Measurements from ENCODE around the gene HS3ST5.

HS3ST5 gene

GRCh38 chr6:114284281-114284680 is 58.5 kb downstream of the HS3ST5 start:
- DNase-seq (ENCODE audit: low read depth), result peak; percentile 50
- no peak for TF ChIP-seq CTCF (conservative IDR thresholded peaks at IDR 0.05; ENCODE audit: control insufficient read depth, insufficient read depth, low read depth, low read length)
- H3K4me3 ChIP-seq (ENCODE audit: control insufficient read depth, low read depth, low read length), result no peak overlapping the region

GRCh38 chr6:114282292-114282691 is 60.5 kb downstream of the HS3ST5 start:
- H3K4me3 ChIP-seq (ENCODE audit: control insufficient read depth, low read depth, low read length), result no peak overlapping the region
- no peak for DNase-seq (ENCODE audit: low read depth)
- TF ChIP-seq CTCF (conservative IDR thresholded peaks at IDR 0.05; ENCODE audit: control insufficient read depth, insufficient read depth, low read depth, low read length), result no peak

- no peak for DNase-seq (ENCODE audit: low read depth)
- no peak for TF ChIP-seq CTCF (conservative IDR thresholded peaks at IDR 0.05; ENCODE audit: control insufficient read depth, insufficient read depth, low read depth, low read length)
Observed at GRCh38 chr6:114281496-114281895, 61.3 kb downstream of the HS3ST5 start.

GRCh38 chr6:114280239-114280982 is 62.4 kb downstream of the HS3ST5 start:
- H3K4me3 ChIP-seq (ENCODE audit: control insufficient read depth, low read depth, low read length), result no peak overlapping the region
- DNase-seq (ENCODE audit: low read depth), result no peak
- no peak for TF ChIP-seq CTCF (conservative IDR thresholded peaks at IDR 0.05; ENCODE audit: control insufficient read depth, insufficient read depth, low read depth, low read length)

More at GRCh38 chr6:114281496-114281895, 61.3 kb downstream of the HS3ST5 start:
- no peak overlapping the region for H3K4me3 ChIP-seq (ENCODE audit: control insufficient read depth, low read depth, low read length)

GRCh38 chr6:114277220-114277619 is 65.6 kb downstream of the HS3ST5 start:
- no peak for DNase-seq (ENCODE audit: low read depth)
- TF ChIP-seq CTCF (conservative IDR thresholded peaks at IDR 0.05; ENCODE audit: control insufficient read depth, insufficient read depth, low read depth, low read length), result no peak
- no peak overlapping the region for H3K4me3 ChIP-seq (ENCODE audit: control insufficient read depth, low read depth, low read length)

GRCh38 chr6:114276783-114277182 is 66.0 kb downstream of the HS3ST5 start:
- no peak overlapping the region for H3K4me3 ChIP-seq (ENCODE audit: control insufficient read depth, low read depth, low read length)
- no peak for DNase-seq (ENCODE audit: low read depth)
- no peak for TF ChIP-seq CTCF (conservative IDR thresholded peaks at IDR 0.05; ENCODE audit: control insufficient read depth, insufficient read depth, low read depth, low read length)
